Esophagus mucosa (tissue), 1 donor: ENCODE results near the gene SIGMAR1. TPM values are rescaled to one million over a fixed set of nuclear protein-coding genes. Genes with fewer than 3 reads are reported as not detected.

Experiments
- ATAC-seq: fragments of 200-7000 bp; cut with Tn5 transposase; one replicate; pipeline ENCODE4 v1.9.1; 2020
- total RNA-seq: library from RNA; stranded (reverse); gene quantifications from one replicate; pipeline ENCODE4 v1.2.4, GENCODE V29; 2023
- donor health status: DM: yes; HTN: yes; CAD: no.

SIGMAR1 gene
- total RNA-seq, 1 donor from 2014 or later: 56.3 TPM

- peak; percentile 42 for ATAC-seq
Measured at GRCh38 chr9:34630402-34631154, 7.0 kb downstream of the SIGMAR1 start.

DNA sequence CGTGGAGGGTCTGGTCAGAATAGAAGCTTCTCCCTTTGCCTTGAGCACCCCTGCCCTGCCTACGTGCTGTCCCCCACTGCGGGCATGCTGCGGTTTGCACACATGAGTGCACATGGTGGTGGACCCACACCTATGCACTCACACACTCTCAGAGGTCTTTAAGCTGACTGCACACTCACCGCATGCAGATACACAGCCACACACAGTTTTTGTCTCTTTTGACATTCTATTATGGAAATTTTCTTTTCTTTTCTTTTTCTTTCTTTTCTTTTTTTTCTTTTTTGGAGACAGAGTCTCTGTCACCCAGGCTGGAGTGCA, 8.1 kb downstream of the SIGMAR1 start:
- no peak for ATAC-seq

DNA sequence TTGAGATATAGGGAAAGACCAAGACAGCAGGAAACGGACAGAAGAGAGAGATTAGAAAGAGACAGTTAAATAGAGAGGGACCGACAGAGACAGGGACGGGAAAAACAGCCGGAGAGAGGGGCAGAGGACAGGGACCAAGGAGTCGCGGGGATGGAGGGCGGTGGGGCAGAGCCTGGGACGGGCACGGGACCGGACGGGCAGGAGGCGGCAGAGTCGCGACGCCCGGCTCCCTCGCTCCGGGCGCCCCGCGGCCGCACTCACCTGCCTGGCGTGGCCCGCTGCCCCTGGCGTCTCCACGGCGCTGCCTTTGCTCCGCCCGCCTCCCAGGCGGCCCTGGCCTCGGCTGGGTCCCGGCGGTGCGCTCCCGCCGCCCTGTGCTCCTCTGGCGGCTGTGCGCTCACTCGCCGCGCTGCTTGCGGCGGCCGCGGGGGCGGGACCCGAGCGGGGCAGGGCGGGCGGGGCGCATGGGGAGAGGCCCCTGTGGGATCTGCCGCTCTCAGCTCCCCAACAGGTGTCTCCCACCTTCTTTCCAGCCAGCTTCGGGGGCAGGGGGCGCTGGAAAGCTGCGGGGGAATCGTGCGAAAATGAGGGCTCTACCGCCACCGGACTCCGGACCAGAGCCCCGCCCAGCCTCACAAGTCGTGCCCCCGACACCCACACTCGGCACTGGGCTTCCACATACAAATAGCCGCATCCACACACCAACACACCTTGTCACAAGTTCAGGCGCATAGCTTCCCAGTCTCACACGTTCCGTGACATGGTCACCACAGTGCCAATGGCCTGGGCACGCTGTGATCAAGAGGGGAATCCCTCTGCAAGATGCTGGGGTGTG, 8.7 kb downstream of the SIGMAR1 start, which contains the start of gene ARID3C:
TSS of gene ARID3C (minus strand) at position 411 of the 835 bp plus-strand sequence. CDS start 1,052 bp downstream, outside the sequence.
- peak; percentile 66 for ATAC-seq

- ATAC-seq: no peak
Measured at GRCh38 chr9:34627716-34628655, 9.6 kb downstream of the SIGMAR1 start.

DNA sequence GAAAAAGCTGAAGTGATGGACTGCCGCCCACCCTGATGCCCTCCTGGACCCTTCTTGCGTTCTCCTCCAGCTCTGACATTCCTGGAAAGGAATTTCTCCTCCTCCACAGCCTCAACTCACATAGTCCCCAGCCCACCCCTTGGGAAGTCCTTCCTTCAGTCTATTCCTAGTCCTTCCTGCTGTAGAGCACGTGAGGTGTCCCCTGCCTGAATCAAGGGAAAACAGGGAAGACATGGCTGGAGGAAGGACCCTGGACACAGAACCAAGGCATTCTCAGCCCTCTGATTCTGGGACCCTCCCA, 12.5 kb downstream of the SIGMAR1 start:
- ATAC-seq: no peak

DNA sequence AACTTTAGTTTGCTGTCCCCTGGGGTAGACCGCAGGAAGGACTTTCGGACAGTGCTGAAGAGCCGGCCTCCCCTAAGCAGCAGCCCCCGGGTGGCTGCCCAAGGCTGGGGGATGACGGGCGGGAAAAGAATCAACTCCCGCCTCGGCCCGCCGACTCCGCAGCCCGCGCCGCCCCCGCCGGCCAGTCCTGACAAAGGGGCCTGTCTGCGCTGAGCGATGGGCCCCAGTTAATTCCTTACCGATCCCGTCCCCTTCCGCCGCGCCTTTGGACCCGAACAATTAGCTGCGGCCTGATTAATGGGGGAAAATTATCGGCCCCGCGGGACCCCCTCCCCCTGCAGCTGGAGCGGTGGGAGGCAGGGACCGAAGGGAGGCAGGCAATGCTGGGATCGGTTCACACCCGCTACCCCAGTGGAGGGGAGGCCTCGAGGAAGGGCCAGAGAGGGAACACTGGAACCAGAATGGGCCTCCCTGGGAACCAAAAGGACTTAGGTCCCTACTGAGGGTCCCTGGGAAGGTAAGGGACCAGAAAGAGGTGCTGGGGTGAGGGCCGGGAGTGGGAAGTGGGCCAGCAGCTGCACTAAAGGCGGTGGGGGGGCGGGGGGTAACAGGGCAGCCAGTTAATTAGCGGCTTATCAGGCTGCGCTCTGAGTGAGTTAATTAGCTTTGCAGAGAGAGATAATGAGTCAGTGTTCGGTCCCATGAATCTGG, 13.0 kb downstream of the SIGMAR1 start:
- no peak for ATAC-seq

DNA sequence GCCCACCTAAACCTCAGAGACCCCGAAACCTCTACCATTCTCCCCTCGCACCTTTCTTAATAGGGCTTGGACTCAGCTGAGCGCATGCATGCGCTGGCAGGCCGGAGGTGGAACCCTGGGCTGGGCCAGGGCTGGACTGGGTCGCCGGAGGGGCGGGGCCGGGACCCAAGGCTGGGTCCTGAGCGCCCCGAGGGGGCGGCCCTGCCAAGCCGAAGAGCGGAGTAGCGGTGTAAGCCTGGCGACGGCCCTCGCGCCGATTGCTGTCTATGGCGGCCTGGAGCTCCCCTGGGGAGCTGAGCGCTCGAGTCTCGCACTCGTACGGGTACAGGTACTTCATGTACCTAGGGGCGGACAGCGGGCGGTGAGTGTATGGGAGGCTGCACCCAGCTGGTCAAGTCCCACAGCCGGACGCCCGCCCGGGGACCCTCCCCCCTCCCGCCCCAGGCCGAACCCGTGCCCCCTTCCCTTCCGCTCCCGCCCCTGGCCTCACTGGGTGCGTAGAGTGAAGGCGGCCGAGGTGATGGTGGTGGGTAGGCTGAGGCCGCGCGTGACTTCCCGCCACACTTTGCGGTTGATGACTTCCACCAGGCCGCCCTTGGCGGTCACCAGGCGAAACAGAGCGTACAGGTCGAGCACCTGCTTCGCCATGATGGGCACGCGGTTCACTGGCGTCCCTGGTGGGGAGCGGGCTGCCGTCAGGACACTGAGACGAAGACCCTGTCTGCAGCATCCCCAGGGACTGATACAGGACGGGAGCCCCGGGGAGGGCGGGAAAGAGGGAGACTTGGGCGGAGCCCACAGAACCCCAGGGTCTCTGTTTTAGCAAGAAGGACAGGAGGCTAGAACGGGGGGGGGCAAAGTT, 14.0 kb downstream of the SIGMAR1 start:
- no peak for ATAC-seq

- peak; percentile 95 for ATAC-seq
Measured at GRCh38 chr9:34620061-34620994, 17.3 kb downstream of the SIGMAR1 start, which contains the start of gene DCTN3. TSS of gene DCTN3 (minus strand) at chr9:34620495. CDS start at chr9:34620464, 31 bp downstream.

GRCh38 chr9:34615132-34615531, 22.5 kb downstream of the SIGMAR1 start:
- no peak for ATAC-seq

GRCh38 chr9:34612788-34613390, 24.7 kb downstream of the SIGMAR1 start:
- ATAC-seq: peak; percentile 63

GRCh38 chr9:34611811-34612787, 25.5 kb downstream of the SIGMAR1 start, which contains the start of gene RPP25L:
TSS of gene RPP25L (minus strand) at chr9:34612097. CDS start at chr9:34611296, 801 bp downstream.
- peak; percentile 93 for ATAC-seq

DNA sequence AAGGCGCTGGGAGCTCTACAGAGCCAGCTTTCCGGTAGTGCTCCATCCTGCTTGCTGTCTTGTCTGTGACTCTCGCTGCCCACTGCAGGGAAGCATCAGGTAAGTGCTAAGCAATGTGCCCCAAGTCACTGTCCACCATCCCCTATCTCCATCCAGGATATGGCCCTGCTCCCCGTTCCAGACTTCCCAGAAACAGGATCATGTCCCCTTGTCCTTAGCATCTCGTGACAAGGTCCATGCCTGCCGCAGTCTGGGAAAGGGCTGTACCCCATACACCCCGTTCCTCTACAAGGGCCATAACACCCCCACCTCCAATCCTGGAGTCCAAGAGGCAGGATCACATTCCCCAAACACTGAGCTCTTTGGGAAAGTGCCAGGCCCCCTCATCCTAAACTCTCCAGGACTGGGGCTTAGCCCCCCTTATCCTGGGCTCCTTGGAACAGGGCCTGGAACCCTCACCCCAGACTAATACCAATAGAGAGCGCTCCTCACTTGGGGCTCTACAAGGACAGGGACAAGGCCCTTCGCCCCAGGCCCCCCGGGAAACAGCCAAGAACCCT, 26.3 kb downstream of the SIGMAR1 start:
- peak; percentile 39 for ATAC-seq

GRCh38 chr9:34610434-34611206, 27.0 kb downstream of the SIGMAR1 start:
- no peak for ATAC-seq

- ATAC-seq: no peak
Measured at GRCh38 chr9:34607331-34607730, 30.3 kb downstream of the SIGMAR1 start.

- ATAC-seq: no peak
Measured at GRCh38 chr9:34606905-34607304, 30.7 kb downstream of the SIGMAR1 start.

DNA sequence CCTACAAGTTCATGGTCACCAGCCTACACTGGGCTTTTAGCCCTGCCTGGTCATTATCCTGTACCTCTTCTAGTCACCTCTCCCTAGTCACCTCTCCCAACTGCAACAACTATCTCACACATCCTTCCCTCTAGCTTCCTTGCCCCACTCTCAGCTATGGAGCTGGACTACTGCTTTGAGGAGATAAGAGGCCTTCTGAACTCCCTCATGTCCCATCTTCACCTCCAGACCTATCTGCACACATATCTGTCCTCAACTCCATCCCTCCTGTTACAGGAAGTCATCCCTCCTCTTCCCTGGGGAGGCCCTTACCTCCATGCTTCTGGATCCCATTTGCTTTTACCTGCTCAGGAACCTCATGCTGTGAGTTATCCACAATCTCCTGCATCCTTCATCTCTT, 31.4 kb downstream of the SIGMAR1 start:
- no peak for ATAC-seq
